PC-3 (cell line): Measurements from ENCODE around the gene ALKBH3.

Experiments used
- EZH2 ChIP-seq: fragments of 300-600 bp; sonication (generic); IDR thresholded peaks from one replicate; pipeline ENCODE4 v1.6.1; 2017; ENCODE audit warnings: antibody characterized with exemption, mild to moderate bottlenecking, low read length; ENCODE audit not compliant: unreplicated experiment
- TF ChIP-seq, protein P1 (sequence below): fragments of 300-600 bp; sonication (generic); conservative IDR thresholded peaks from 2 replicates; pipeline ENCODE4 v1.5.1; 2017; ENCODE audit warnings: antibody characterized with exemption, low read depth, mild to moderate bottlenecking, low read length

DNA sequence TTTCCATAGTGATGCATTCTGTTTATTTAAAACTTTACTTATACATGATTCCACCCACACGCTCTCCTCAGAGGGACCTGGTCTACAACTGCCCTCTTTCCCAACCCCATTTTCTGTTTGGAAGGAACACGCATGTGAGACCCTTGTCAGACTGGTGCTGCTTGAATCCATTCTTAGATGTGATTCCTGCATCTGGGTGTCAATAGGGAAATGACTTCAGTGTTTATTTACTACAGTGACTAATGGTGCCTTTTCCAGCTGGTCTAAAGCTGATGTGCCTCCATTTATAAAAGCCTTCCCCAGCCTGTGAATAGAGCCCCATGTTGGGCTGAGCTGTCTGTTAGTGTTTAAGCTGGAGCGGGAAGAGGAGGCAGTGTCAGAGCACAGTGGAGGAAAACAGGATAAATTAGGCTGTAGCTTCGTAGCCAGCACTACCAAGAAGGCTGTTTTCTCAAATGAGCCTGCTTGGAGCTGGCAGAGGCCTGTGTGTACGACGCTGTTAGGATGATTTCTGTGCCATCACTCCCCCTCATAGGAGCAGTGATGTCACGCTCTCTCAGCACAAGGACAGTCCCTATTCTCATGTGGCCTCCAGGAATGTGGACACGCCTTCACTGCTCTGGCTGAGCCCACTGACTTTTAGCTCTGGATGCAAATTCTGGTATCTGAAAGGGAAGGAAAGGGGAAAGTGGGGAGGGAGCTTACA is 42.9 kb downstream of the ALKBH3 start:
- TF ChIP-seq EZH2, result no peak
- TF ChIP-seq, protein P1, sequence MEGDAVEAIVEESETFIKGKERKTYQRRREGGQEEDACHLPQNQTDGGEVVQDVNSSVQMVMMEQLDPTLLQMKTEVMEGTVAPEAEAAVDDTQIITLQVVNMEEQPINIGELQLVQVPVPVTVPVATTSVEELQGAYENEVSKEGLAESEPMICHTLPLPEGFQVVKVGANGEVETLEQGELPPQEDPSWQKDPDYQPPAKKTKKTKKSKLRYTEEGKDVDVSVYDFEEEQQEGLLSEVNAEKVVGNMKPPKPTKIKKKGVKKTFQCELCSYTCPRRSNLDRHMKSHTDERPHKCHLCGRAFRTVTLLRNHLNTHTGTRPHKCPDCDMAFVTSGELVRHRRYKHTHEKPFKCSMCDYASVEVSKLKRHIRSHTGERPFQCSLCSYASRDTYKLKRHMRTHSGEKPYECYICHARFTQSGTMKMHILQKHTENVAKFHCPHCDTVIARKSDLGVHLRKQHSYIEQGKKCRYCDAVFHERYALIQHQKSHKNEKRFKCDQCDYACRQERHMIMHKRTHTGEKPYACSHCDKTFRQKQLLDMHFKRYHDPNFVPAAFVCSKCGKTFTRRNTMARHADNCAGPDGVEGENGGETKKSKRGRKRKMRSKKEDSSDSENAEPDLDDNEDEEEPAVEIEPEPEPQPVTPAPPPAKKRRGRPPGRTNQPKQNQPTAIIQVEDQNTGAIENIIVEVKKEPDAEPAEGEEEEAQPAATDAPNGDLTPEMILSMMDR, result no peak
